Heart left ventricle (tissue), 13 donors: ENCODE results near the gene PEF1.

ENCODE experiments used
- CTCF ChIP-seq, 12 donors: fragments of 200-600 bp; sonication (generic) in 4 of 12; IDR thresholded peaks; one replicate each; pipeline versions ENCODE4 v1.5.0 to v1.8.0; 2018 to 2022; ENCODE audit warnings: antibody characterized with exemption in 12 of 12, mild to moderate bottlenecking in 5 of 12
- POLR2A ChIP-seq, 2 donors: fragments of 450-650 bp; IDR thresholded peaks; one replicate each; pipeline ENCODE4 v1.6.1; 2017; ENCODE audit warnings: antibody characterized with exemption in 2 of 2, mild to moderate bottlenecking in 2 of 2, moderate library complexity in 2 of 2
- donor health status: ischemic (EF 13 %, LVEDD 7.1; RV severe dilation, severe dysfunction).
- donor health status: DM: no; HTN: yes; CAD: no.
- donor health status: DM: no; HTN: no; CAD: no.
- donor health status: ischemic (EF 25% LVEDD 6.9; RV normal size, moderate dysfunction).
- donor health status: ischemic (EF 25% LVEDD 5.7; RV mildly dilated, moderate dysfunction).
- donor health status: ischemic (EF 35%, LVEDD 5.7; RV mildly dilated, moderate dysfunction).
- donor health status: nonischemic (EF 11% LVEDD 7.7; RV severe dilation, severe dysfunction).
- donor health status: DM: yes; HTN: yes; CAD: no.
- donor health status: PGD.
- donor health status: ischemic (EF 29% LVEDD 5.4; RV normal size, mild dysfunction).
- donor health status: nonischemic (EF 23%, LVEDD 6.1; RV moderate dilation, normal function).

GRCh38 chr1:31617218-31617915 is 27.3 kb downstream of the PEF1 start, which contains the start of gene HCRTR1:
- TF ChIP-seq POLR2A (IDR thresholded peaks at IDR 0.05) (no peak), CTCF (IDR thresholded peaks at IDR 0.05) (no peak)
